GM18868 (cell line): Measurements from ENCODE around the gene SSR3.

Experiments used
- ATAC-seq: cut with Tn5 transposase; IDR thresholded peaks from one replicate; pipeline ENCODE4 v1.9.1; 2021; ENCODE audit warnings: mild to moderate bottlenecking, moderate library complexity; ENCODE audit not compliant: unreplicated experiment

Gene SSR3

DNA sequence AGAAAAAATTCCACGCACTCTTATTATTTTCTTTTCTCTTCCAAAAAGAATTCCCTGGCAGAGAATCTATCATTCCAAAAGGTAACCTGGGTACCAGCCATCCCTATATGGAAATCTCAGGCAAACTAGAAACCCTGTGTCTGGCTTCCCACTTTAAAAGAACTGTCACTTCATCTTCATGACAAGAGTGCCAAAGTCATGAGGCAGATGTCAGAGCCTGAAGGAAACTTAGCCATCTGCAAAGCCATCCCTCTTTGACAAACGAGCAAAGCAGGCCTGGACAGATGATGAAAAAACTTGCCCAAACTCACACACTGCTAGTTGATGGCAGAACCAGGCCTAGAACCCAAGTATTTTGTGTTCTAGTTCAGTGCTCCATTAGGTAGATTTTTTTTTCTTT is 15.9 kb downstream of the SSR3 start:
- ATAC-seq = no peak

DNA sequence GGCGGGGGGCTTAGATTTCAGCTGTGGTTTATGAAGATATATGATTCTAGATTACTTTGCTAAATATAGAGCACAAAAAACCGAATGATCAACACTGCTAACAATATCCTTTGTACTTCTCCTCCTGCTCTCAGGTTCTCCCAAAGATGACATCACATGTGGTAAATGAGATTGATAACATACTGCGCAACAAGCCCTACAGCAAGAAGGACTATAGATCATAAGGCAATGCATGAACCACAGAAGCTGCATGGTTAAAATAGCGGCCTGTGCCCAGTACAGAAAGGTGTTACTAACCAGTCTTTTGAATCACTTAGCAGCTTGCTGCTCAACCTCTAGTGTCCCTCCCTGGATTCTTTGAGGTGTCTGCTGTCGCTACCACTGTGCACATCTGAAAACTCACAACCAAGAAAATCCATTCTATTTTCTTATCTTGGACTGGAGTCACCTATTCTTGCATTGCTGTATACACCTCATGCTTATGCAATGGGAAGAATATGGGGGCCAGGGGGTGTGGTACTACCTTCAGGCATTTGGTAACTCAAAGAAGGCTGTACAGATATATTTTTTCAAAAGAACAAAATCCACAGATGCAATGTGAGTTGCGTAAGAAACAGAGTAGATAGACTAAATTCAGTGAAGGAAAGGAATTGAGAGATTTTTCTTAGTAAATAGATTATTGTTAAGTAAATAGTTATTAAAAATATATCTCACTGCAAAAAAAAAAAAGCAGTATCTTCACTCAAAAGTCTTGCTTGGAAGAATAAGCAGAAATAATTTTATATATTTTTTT is 18.2 kb downstream of the SSR3 start:
- no peak for ATAC-seq

DNA sequence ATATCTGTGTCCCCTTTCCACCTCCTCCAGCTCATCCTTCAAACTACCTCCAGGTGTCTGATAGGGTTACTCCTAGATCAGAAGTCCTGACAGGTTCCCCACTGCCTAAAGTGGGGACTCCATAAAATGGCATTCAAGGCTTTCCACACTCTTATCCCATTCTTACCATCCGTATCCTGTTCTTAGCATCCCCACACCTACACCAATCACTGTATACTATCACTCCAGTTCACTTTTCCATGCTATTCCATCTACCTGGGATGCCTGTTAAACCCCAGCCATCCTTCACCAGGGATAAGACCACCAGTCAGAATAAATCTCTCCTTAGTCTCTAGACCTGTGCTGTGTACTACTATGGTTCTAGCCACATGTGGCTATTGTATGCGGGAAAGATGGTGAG is 19.1 kb downstream of the SSR3 start:
- no peak for ATAC-seq

DNA sequence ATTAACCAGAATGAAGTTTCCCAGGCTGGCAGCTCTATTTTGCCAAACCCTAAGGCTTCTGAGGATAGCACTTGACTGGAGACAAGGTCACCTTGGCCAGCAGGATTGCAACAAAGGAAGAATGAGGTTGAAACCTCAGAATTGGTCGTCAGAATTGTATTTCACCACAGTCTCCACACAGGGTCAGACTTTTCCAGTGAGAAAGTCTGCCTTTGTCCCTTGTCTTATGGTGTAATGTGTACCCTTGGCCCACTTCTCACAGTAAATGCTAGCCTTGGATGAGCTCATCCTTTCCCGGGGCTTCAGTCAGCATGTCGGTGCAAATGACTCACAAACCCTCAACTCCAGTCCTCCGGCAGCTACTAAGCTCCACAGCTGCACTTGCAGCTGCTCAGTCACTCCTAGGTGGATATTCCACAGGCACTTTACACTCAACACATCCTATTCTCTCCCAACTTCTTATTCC is 19.7 kb downstream of the SSR3 start:
- ATAC-seq = no peak

DNA sequence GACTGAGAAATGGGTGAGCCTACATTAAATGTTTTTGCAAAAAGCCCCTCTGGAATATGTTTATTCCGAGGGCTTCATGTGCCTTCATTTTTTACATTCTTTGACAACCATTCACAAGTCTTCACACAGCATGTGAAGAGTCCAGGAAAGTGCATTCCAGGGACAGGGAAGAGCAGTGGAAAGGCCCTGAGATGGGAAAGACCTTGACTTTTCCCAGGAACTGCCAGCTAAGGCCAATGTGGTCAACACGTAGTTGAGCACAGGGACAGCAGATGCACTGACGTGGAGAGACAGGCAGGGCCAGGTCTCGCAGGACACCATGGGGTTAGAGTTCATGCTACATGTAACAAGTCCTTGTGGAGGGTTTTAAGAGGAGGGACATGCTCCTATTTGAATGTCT is 21.7 kb downstream of the SSR3 start:
- no peak for ATAC-seq

DNA sequence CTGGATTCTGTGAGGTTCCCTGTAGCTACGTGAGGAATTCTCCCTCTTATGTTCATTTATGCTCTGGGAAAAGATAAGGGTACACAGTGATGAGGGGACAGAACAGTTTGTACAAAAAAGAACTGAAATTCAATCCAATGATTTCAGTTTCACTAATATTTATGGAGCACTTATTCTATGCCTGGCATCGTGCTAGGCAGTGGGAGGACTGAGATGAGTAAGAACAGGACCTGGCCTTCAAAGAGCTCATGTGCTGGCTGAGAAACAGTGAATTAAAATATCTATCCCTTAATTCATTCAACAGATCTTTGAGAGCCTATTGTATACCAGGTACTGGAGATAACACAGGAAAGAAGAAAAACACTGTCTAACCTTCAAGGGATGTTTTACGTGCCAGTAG is 22.2 kb downstream of the SSR3 start:
- no peak for ATAC-seq

DNA sequence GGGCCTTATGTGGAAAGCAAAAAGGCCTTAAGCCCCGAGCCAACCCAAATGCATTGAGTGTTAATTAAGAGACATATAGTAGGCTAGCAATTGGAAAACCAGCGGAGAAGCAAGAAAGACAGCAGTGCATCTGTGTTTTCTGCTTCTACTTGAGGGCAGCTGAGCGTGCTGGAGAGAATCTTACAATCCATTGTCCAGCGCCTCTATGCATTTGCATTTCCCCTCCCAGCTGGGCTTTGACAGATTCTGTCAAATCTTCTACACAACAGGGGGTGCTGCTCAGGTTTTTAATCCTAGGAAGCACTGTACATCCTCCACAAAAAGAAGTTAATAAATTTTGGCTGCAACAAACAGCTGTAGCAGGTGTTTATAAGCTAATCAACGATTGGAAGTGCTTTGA is 23.9 kb downstream of the SSR3 start:
- no peak for ATAC-seq

DNA sequence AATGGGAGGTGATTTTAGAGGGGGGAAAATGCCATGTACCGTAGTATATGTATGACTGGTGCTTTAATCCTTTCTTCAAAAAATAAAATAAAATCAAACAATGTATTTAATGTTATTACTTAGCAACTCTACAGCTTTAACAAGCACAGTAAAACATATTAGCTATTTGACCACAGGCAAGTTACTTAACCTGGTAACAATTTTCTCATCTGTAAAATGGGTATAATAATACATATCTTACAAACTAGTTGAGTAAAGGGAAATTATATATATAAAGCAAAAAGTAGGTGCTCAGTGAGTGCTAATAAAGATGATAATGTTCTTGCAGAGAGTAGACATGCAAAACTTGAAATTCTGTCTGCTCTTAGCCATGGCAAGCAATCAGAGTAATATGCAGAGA is 27.9 kb downstream of the SSR3 start:
- ATAC-seq = no peak

DNA sequence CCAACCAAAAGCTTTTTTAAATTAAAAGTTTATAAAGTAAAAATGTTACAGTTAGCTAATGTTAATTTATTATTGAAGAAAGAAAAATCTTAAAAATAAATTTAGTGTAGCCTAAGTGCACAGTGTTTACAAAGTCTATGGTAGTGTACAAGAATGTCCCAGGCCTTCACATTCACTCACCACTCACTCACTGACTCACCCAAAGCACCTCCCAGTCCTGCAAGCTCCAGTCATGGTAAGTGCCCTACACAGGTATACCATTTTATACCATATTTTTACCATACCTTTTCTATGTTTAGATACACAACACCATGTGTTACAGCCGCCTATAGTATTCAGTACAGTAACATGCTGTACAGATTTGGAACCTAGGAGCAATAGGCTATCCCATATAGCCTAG is 29.1 kb downstream of the SSR3 start:
- no peak for ATAC-seq

DNA sequence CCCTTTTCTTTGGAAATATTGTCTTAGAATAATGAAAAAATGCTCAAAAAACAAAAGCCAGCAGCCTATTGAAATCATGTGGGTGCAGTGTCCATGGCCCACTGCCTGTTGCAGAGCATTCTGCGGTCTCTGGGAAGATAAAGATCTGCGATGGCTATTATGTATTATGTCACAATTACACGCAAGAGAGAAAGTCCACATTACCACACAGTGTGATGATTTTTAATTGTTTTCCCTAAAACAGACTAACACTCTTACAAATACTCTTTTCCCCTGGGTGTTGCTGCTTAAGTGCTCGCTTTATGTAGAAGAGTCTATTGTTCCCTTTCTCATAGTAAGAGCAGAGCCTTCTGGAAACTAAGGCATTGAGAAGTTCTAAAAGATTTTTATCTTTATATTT is 32.2 kb downstream of the SSR3 start:
- no peak for ATAC-seq

DNA sequence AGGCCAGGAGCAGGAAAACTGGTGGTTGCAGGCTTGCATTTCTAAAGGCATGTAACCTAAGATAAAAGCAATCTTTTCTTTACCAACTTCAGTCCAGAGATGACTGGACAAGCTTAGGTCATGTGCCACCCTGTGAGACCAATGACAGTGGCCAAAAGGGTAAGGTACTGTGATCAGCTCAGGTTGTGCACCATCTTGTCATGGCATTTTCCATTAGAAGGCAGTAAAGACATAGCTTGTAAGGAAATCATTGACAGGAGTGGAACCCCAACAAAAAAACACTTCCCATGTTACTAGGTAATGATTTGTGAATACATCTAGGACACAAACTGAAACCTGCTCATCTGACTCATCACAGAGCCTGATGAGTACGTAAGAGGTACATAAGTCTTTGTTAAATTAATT is 35.2 kb downstream of the SSR3 start:
- ATAC-seq = peak; percentile 45

DNA sequence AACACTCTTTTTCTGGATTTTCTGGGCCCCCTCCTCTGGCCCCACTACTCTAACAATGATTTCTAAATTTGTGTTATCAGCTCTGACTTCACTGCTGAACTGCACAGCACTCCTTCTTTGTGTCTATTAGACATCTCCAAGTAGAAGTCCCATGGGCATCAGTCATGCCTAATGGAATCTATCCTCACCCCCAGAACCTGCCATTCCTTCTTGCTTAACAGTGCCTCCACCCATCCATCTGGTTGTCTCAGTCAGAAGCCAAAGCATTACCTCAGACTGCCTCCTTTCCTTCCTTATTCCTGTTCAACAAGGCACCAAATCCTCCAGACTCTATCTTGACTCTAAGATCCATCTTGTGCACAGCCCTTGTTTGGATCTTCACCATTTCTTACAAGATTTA is 36.2 kb downstream of the SSR3 start:
- ATAC-seq = no peak

DNA sequence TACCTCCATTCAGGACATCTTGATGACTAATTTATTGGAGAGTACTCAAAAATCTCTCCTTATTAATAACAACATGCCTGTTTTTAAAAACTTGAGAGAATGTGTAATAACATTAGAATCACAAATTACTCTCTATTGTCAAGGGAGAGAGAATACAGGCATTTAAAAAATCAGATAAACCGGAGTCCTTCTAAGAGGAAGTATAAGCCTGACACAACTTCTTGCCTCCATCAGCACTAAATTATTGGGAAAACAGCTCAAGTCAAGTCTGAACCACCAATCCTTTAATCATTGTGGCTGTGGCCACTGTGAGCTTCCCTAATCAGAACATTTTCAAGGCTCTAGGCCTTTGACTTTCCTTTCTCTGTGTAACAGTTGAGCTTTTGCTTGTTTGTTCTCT is 38.0 kb downstream of the SSR3 start:
- ATAC-seq = no peak

DNA sequence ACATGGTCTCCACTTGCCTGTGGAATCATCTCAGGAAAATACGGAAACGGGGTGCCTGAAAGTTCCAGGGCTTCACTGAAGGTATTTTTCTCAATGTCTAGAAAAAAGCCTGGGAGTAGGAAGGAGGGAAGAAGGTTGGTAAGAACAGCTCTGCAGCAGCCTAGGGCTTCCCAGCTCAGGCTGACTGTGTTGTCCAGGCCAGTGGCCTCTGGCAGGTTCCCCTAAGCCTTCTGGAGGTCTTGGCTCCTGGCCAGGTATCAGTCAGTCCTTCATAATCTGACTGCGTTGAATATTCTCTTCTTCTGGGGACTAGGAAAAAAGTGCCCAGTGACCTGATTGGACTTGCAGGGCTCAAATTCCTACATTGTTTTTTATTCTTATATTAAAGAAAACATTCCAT is 38.6 kb downstream of the SSR3 start:
- no peak for ATAC-seq

DNA sequence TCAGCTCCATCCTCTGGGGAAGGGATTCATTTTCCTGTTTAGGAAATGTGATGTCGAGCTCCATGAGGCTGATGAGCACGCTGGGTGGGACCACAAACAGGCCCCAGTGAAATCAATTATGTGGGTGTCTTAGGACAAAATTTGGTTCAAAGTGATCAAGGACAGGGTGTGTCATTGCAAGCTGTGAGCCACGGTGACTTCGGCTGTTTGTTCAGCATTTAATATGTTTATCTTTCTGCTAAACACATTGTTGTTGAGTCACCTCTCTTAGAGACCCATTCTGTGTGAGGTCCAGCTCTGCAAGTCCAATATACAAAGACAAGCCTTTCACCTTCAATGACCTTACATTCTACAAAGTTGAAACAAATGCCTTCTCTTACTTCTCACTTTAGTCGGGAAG is 41.3 kb downstream of the SSR3 start:
- ATAC-seq = no peak

DNA sequence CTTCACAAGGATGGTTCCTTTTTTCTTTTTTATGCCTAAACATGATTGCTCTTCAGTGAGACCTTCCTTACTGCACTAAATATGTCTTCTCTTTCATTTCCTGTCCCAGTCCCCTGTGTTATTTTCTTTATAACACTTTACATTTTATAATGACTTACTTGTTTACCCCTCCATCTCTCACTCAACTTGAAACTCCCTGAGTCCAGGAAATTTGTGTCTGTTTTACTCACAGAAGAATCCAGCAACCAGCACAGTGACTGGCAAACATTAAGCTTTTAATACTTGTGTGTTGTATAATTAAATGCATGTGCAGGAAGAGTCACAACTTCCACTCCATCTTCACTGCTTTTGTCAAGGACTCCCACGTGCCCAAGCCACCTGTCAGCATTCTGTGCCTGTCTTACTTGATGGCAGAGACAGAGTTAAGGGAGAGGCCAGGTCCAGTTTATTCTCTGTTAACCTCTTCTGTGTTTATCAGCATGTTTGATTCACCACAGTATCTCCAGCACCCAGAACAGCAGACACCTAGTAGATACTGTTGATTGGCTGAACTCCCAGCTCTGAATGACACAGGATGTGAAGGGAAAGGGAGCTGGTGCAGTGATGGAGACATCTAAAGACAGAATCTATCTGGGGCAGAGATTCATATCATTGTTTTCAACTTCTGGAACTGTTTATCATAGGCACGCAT is 42.8 kb downstream of the SSR3 start:
- no peak for ATAC-seq

DNA sequence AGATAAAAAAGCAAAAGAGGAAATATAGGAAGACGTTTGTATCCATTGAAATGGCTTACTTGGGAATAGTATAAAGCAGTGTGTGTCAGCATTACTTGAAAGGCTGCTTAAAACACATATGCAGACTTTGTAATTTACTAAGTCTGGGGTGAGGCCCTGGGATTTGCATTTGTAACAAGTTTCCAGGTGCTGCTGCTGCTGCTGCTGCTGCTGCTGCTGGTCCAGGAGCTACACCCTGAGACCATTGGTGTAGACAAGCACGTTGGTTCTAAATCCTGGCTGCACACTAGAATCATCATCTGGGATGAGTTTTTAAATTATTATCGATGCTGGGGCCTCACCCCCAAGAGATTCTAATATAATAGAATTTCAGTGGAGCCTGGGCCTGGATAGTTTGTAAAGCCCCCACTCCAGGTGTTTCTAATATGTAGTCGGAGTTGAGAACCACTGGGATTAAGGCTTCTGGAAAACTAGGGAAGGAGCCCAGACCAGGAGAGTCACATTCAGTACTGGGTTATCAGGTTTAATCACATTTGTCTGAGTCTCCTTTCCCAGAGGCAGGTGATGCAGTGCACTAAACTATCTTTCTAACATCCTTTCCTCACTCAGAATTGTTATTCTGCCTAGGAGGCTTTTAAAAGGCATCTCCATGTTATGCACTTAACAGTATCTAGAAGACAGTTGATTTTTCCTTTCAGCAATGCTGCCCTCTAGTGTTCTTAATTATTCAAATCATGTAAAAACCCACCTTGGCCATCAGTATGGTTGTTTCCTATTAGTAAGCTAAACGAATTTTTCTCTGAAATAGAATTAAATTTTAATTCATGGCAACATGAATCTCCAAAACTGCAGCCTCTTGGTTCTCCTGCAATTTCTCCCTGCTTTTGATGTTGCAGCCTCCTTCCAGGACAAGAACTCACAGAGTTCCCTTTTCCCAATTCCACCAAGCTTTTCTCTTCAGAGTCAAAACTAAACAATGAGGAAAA is 45.4 kb downstream of the SSR3 start:
- ATAC-seq = peak; percentile 85

DNA sequence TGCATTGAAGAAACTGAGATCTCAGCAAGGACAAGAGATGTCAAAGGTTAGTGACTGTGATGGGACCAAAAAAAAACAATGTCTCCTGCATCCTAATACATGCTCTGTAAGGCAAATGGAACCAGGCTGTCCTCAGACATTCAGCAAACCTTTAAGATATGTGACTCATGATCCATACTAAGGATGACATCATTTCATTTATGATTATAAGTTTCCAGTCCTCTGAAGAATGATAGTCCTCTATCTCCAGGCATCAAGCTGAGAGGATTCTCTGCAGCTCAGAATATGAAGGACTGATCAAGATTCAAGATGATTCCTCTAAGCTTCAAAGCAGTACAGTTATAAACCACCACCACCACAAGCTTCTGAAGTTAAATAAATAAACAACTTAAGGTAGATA is 47.6 kb downstream of the SSR3 start:
- no peak for ATAC-seq

DNA sequence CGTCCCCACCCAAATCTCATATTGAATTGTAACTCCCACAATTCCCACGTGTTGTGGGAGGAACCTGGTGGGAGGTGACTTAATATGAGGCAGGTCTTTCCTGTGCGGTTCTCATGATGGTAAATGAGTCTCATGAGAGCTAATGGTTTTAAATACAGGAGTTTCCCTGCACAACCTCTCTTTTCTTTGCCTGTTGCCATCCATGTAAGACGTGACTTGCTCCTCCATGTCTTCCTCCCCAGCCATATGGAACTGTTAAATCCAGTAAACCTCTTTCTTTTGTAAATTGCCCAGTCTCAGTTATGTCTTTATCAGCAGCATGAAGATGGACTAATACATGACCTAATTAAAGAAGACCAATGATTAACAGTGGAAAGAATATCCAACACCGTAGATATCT is 56.6 kb downstream of the SSR3 start:
- no peak for ATAC-seq

DNA sequence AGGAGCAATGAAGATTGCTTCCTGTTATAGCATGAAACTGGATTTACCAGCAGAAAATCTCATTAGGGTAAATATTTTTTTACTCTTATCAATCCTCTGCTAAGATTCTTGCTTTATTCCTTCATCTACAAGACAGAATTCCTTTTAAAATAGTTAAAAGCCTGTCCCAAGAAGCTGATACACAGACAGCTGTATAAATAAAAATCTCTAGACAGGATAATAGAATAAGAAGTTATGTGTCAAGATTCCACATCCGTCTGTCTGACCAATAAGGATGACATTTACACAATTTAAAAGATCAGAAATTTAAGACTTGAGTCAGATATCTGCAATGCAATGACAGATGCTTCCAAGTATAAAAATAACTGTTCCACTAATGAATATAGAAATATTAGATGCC is 57.6 kb downstream of the SSR3 start:
- ATAC-seq = no peak

DNA sequence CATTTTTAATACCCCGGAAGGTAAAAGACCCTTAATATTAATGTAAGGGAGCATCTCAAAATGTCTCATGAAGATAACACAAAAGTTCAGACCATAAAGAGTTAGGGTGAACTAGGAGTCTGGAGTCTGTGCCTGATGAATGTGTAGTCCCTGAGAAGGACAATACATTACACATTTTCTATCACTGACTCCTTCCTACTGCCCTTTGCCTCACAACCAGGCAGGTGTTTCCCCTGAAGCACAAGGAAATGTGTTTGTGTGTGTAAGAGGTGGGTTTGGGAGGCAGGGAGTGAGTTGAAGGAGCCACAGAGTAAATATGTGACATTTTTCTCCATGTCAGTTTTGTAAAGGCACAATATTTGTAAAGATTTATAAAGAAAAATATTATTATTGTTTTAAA is 59.1 kb downstream of the SSR3 start:
- no peak for ATAC-seq
